Cerebellar cortex (tissue), 1 donor: ENCODE results near the gene C1D.
"Not testable (repeated sequence)": the region's sequence is repeated elsewhere in the genome, so short reads cannot be mapped to it uniquely, and the experiment has no call there.

Experiments used
- DNase-seq: peaks from one replicate; pipeline ENCODE4 v3.0.0-alpha.2; 2015; ENCODE audit warnings: low spot score

C1D gene

DNA sequence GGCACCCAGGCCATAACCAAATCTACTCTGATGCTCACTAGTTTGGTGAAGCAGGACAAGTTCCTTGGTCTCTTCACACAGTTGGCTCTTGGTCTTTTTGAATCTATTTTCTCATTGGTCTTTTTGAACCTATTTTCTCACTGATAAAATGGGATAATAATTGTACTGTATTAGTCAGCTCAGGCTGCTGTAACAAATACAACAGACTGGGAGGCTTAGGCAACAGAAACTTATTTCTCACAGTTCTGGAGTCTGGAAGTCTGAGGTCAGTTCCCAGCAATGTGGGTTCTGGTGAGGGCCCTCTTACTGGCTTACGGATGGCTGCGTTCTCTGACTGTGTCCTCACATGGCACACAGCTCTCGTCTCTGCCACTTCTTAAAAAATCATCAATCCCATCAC, 63.5 kb downstream of the C1D start:
- no peak for DNase-seq

DNA sequence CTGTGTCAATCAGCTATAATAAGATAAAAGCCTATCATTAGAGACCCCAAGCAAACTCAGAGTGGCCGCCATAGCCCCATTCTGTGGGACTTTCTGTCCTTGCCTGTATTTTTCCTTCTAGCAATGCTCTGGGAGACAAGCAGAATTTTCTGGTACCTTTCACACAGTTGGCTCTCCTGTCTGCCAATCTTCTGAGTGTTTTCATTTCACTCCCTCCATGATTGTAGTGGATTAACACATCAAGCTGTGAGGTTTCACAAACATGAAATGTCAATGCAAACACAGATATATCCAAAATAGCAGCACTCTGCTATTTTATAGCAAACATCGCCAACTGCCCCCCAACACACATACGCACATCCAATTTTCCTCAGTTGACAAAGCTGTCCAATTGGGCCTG, 64.9 kb downstream of the C1D start:
- no peak for DNase-seq

DNA sequence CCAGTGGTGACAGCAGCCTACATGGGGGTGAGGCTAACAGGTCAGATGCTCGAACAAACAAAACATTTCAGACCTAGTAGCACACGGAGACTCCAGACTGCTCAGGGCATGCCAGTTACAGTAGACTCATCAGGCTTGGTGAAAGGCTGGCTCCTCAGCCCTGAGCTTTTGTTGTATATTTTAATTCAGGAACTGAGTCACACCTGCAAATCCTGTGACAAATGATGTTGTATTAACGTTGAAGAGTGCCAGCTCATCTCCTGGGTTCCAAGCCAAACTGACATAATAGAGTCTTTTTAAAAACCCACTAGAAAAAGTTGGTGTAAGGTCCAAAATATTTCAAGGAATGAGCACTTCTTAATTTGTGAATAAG, 65.3 kb downstream of the C1D start:
- DNase-seq = no peak

DNA sequence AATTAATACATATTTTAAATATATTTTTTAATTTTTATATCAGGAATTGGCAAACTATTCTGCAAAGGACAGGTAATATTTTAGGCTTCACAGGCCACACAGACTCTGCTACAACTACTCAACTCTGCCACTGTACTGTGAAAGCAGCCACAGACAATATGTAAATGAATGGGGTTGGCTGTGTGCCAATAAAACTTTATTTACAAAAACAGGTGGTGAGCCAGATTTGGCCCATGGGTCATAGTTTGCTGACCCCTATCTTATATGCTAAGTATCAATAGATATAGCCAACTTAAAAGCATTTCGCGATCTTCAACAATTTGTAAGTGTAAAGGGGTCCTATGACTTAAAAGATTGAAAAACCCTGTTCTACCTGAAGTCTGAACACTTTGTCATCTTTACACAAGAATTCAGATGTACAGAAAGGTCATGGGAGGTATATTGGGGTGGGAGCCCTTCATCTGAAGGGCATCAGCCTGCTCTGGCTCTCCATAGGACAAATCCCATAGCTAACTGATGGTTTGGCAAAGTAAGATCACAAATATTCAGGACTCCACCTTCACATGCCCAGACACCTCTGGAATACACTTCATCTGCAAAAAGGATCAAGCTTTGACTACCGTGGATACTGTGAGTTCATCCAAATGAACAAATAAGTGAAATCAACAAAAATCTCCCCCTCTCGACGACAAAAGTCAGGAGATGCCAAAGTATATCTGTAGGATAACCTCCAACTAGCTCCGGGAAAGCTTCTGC, 65.9 kb downstream of the C1D start:
- no peak for DNase-seq

DNA sequence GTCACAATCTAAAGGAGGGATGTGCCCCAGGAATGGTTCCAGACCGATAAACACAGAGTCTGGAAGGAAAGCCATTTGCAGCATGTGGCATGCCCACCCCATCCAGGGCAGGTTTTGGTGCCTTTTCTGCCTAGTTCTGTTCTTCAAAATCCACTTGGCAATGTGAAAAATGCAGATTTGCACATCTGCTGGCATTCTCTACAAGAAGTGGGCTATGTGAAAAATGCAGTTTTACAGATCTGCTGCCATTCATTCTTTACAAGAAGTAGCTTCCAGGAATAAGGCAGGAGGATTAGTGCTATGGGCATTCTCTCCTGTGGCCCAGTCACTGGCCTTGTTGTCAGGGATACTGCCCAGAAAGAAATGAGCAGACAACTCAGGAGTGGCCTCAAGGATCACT, 68.1 kb downstream of the C1D start:
- no peak for DNase-seq

DNA sequence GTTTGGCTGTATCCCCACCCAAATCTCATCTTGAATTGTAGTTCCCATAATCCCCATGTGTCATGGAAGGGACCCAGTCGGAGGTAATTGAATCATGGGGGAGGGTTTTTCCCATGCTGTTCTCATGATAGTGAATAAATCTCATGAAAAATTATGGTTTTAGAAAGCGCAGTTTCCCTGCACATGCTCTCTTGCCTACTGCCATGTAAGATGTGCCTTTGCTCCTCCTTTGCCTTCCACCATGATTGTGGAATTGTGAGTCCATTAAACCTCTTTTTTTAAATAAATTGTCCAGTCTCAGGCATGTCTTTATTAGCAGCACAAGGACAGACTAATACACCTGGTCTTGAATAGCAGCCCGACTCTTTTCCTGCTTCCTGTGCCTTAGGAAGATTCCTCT, 68.7 kb downstream of the C1D start:
- DNase-seq = not testable (repeated sequence)

DNA sequence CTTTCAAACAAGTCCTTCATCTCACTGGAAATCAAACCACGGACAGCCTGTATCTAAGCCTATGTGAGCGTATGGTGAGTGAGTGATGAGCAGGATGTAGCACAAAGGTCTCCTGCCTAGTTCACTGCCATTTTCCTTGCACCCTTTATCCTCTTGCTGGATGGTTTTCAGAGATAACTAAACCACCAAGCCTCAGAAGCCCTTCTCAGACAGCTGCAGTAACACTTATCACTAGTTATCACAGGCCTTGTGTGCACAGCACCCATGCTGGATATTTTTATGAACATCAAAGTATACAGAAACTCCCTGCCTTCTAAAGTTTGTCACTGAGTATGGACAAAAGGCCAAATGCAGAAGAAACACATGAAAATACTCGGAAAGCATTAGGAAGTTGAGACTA, 69.5 kb downstream of the C1D start:
- no peak for DNase-seq

DNA sequence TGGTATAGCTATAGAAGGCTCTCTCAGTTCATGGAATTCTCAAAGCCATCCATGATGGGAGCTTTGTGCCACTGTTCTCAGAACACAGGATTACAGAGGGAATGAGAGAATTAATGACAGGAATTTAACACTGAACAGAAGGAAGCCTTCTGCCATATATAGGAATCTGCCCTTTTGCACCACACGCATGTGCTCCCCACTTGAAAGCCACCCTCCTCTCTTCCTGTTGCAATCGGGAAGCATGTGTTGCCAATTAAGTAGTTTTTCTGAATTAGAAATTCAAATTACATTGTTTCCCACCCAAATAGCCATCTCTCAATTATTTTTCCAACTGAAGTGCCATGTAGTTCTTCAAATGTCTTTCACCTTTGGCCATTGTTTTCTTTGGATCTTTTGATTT, 71.3 kb downstream of the C1D start:
- no peak for DNase-seq
